Superior temporal gyrus (tissue), 1 donor: Measurements from ENCODE around the gene RNGTT.
"Not testable (repeated sequence)": the region's sequence is repeated elsewhere in the genome, so short reads cannot be mapped to it uniquely, and the experiment has no call there.

ENCODE experiments used
- DNase-seq: peaks from one replicate; pipeline ENCODE4 v3.0.0-alpha.2; 2016; ENCODE audit errors: extremely low spot score

The RNGTT gene

GRCh38 chr6:88963139-88964090, at the start of gene RNGTT:
TSS of gene RNGTT (minus strand) at chr6:88963618. CDS start at chr6:88963409, 209 bp downstream.
- peak; percentile 97 for DNase-seq

GRCh38 chr6:89011436-89011835, 48.0 kb upstream of the RNGTT start:
- DNase-seq, result no peak

DNA sequence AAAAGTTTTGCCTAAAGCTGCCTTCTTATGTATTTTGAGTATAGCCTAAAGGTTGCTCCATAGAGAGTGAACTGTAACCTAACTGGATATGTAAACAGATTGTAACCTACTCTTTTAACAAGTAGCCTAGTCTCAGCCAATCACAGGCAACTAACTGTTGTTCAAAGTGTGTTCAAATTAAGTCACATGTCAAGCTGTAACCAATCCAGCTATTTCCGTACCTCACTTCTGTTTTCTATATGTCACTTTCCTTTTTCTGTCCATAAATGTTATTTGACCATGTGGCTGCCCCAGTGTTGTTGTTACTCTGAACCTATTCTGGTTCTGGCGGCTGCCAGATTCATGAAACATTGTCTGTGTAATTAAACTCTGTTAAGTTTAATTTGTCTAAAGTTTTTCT, 47.4 kb upstream of the RNGTT start:
- DNase-seq, result no peak

GRCh38 chr6:89009624-89010059, 46.2 kb upstream of the RNGTT start:
- DNase-seq, result no peak

- DNase-seq, result no peak
Observed at GRCh38 chr6:89008815-89009374, 45.5 kb upstream of the RNGTT start.

GRCh38 chr6:89008001-89008814, 44.8 kb upstream of the RNGTT start:
- no peak for DNase-seq

DNA sequence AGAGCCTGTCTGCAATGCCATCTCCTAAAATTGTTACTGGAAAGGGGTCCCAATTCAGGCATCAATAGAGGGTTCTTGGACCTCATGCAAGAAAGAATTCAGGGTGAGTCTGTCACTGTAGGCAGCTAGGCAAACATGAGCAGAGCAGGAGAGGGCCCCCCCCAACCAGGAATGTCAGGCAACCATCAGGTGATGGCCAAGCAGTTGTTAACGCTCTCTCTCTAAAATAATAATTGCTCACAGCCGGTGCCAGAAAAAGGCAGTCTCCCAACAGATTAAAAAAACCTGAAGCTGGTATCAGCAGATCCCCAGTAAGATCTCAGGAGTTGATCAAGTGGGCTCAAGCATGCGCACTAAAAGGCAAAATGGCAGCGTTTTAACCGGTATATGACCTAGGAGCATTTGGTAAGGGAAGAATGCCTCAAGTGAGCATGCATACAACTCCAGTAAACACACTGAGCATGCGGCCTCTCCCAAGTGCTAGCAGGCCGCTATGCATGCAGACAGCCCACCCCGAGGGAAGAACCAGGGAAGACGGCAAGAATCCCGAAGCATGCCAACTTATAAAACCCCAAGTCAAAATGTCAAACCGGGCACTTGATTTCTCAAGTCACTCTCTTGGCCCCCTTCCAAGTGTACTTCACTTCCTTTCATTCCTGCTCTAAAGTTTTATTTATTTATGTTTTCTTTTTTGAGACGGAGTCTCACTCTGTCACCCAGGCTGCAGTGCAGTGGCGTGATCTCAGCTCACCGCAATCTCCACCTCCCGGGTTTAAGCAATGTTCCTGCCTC, 44.0 kb upstream of the RNGTT start:
- no peak for DNase-seq

- DNase-seq, result no peak
Observed at GRCh38 chr6:89002523-89002922, 39.1 kb upstream of the RNGTT start.

DNA sequence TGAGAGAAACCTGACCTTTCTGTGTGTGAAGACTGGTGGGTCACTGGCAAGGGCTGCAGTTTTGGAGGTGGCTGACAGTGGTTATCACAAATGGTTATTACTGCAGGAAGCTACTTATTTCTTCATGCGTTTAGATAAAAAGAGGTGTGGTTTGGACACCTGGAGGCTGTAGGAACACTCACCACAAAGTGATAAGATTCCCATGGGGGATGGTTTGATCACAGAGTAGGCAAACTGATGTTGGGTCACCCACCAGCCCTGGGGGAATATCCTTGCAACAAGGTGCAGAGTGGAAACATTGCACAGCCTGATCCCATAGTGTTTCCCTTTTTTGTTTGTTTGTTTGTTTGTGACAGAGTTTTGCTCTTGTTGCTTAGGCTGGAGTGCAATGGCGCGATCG, 33.9 kb upstream of the RNGTT start:
- no peak for DNase-seq

DNA sequence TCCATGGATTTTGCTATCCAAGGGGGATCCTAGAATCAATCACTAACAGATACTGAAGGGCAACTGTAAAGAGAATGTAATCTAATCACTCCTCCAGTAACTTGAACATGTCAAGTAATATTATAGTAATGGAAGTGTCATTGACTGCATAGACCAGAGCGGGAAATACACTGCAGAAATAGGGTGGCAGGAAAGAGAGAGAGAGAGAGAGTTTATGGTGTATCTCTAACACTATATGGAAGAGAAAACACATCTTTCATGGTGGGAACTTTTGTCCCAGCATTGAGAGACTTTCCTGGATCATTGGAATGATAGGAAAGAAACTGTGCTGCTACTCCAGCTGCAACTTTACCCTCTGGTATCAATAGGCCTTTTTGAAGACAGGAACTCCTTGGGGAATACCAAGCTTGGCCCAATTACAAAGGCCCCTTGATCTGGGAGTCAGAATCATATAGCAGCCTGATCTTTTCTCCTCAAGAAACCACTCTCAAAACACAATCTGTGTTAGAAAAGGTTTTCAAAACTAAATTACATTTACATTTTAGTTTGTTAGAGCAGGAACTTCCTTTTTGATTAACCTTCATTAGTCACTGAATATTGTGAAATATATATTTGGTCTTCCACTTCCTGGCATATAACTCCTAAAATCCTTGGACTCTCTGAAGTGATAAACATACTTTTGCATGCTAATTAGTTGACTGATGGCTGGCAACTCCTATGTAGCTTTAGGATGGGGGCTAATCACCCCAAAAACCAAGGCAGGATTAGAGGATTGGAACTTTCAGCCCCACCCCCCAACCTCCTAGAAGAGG, 29.5 kb upstream of the RNGTT start:
- DNase-seq, result no peak

DNA sequence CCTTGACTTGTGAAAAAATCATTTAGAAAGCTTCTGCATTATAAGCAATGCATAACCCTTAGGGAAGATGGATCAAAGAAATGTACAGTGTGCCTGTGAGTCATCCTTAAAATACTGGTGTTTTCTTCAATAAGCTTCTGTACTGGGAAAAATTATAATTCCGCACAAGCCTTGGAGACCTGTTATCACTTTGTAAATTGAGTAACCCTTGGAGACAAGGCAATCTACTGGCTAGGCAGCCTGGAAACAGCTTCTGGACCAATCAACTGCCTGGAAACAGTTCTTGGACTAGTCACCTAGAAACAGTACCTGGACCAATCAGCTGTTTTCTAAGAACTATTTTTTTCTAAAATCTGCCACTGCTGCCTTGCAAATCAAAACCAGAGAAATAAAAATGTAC, 25.8 kb upstream of the RNGTT start:
- DNase-seq, result no peak

DNA sequence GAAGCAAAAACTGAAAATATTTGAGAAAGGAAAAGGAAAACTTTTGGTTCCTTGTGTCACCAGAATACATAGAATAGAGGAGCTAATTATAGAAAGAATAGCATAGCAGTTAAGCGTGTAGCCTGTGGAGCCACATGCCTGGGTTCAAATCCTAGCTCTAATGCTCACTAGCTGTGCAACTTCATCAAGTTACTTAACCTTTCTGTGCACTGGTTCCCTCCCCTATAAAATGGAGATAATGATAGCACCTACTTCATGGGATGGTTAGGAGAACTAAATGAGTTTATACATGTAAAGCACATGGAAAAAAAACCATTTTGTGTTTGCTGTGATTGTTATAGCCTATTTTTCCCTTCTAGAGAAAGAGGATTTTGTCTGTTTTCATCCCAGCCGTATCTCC, 24.5 kb upstream of the RNGTT start:
- DNase-seq, result no peak

- DNase-seq, result no peak
Observed at GRCh38 chr6:88985901-88986300, 22.5 kb upstream of the RNGTT start.

DNA sequence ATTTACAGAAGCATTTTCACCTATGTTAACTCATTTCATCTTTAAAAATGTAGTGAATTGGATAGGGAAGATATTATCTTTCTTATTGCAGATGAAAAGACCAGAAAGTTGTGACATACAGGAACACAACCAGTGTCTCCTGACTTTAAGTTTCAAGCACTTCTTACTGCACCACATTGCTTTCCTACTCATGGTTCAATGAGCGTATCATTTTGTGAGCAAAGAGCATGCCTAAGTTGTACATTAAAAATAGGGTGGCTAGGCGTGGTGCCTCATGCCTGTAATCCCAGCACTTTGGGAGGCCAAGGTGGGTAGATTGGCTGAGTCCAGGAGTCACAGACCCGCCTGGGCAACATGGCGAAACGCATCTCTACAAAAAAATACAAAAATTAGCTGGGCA, 21.2 kb upstream of the RNGTT start:
- DNase-seq, result no peak

DNA sequence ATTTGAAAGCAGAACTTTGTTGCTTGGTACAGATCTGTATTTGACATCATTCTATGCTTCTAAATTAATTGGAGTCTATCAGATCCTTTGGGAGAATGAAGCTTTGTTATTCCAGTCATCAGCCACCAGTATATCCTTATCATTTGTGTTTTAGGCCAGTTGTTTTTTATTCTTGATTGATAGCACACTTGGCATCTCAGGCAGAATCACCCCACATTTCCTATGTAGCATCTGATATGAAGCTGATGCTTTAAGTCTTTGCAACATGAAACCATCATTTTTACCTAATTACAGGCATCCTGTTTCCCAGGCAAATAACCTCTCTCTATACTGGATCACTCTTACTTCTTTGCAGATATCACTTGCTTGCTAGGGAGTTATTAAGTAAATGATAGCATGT, 20.7 kb upstream of the RNGTT start:
- no peak for DNase-seq

- DNase-seq, result no peak
Observed at GRCh38 chr6:88983532-88983931, 20.1 kb upstream of the RNGTT start.

DNA sequence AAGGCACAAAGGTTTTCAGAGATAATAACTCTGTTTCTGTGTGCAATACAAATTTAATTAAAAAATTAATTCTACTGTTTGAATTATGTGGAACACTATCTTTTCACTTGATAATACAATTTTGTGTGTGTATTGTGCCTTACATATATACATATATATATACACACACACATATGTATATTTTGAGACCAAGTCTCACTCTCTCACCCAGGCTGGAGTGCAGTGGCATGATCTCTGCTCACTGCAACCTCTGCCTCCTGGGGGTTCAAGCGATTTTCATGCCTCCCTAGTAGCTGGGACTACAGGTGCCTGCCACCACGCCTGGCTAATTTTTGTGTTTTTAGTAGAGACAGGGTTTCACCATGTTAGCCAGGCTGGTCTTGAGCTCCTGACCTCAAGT, 19.7 kb upstream of the RNGTT start:
- not testable (repeated sequence) for DNase-seq

GRCh38 chr6:88982720-88983119, 19.3 kb upstream of the RNGTT start:
- DNase-seq, result peak; percentile 89

- no peak for DNase-seq
Observed at GRCh38 chr6:88975369-88975768, 12.0 kb upstream of the RNGTT start.

DNA sequence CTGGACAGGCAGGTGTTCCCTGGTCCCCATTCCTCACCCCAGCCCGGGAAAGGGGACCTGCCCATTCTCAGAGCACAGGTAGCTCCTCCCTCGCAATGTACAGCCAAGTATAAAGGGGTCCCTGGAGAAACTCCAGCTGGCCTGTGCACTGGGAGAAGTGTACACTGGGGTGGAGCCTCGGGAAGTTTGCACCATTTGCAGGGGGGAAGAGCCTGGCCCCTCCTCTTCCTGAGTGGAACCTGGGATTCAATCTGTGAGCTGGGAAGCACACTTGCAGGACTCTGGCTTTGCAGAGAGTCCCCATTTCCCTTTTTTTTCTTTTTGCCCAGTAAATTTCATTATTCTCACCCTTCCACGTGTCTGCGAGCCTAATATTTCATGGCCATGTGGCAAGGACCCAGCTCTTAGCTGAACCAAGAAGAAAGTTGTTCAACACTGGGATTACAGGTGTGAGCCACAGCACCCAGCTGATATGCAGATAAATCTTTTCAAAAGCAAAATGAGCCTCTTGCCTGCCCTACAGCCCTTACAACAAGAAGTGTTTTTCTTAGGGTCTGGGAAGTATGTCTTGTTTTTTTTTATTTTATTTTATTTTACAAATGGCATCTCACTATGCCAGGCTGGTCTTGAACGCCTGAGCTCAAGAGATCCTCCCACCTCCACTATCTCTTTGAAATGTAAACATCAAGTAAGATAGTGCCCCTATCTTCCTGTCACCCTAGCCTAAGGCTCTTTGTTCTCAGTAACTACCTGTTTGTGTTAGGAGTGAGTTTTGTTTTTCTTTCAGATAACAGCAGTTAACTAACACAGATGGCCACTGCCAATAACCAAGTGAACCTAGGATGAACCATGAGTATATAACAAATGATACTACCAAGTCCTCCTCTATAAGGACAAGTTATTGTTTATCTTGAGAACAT, 9.3 kb upstream of the RNGTT start:
- no peak for DNase-seq
